Peyer's patch (tissue), 4 donors: ENCODE results near the gene TSEN34.

Experiments
- POLR2A ChIP-seq, 2 donors: fragments of 450-650 bp; IDR thresholded peaks; one replicate each; pipeline ENCODE4 v1.5.1; 2017; ENCODE audit warnings: antibody characterized with exemption in 2 of 2, mild to moderate bottlenecking in 2 of 2, moderate library complexity in 2 of 2
- TF ChIP-seq, protein P1 (sequence below), 6 experiments: fragments of 450-650 bp in 4 of 6; fragments of 200-600 bp in 2 of 6; sonication (generic) in 1 of 6; IDR thresholded peaks; one replicate each; pipeline ENCODE4 v1.5.1; 2017 to 2019; ENCODE audit warnings: antibody characterized with exemption in 6 of 6, mild to moderate bottlenecking in 3 of 6, moderate library complexity in 1 of 6

DNA sequence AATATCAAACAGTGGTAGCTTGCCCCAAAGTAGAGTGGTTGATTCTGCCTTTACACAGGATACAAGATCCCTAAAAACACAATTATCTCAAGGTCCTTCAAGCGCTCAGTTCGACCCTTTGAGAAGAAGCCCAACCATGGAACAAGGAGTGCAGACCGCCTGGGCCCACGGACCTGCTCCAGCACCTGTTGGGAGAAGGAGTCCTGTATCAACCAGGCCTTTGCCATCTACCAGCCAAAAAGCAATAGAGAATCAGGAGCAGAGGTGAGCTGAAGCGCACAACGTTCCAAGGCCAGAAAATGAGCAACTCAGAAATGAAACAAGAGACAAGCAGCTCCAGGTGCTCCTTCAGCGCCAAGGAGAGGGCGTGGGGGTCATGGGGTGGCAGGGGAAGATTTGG, 38.0 kb downstream of the TSEN34 start:
- TF ChIP-seq, protein P1, sequence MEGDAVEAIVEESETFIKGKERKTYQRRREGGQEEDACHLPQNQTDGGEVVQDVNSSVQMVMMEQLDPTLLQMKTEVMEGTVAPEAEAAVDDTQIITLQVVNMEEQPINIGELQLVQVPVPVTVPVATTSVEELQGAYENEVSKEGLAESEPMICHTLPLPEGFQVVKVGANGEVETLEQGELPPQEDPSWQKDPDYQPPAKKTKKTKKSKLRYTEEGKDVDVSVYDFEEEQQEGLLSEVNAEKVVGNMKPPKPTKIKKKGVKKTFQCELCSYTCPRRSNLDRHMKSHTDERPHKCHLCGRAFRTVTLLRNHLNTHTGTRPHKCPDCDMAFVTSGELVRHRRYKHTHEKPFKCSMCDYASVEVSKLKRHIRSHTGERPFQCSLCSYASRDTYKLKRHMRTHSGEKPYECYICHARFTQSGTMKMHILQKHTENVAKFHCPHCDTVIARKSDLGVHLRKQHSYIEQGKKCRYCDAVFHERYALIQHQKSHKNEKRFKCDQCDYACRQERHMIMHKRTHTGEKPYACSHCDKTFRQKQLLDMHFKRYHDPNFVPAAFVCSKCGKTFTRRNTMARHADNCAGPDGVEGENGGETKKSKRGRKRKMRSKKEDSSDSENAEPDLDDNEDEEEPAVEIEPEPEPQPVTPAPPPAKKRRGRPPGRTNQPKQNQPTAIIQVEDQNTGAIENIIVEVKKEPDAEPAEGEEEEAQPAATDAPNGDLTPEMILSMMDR (IDR thresholded peaks at IDR 0.05): no peak
- no peak for TF ChIP-seq POLR2A (IDR thresholded peaks at IDR 0.05)
